HepG2 (cell line): ENCODE data around the gene CDT1. TPM values are rescaled to one million over a fixed set of nuclear protein-coding genes. Genes with fewer than 3 reads are reported as not detected.

ENCODE experiments used
- ADNP ChIP-seq: sonication (generic); formaldehyde crosslinking; IDR thresholded peaks from 2 replicates; pipeline ENCODE4 v1.4.0; 2020; ENCODE audit warnings: missing genetic modification reagents
- ATRX ChIP-seq: sonication (generic); formaldehyde crosslinking; IDR thresholded peaks from 2 replicates; pipeline ENCODE4 v1.4.0; 2020; ENCODE audit warnings: missing genetic modification reagents, borderline replicate concordance
- BHLHE40 ChIP-seq: IDR thresholded peaks from 2 replicates; pipeline ENCODE4 v1.6.1; 2011; ENCODE audit warnings: low read length, improper control_type of control experiment
- CBX5 ChIP-seq: sonication (generic); formaldehyde crosslinking; IDR thresholded peaks from 2 replicates; pipeline ENCODE4 v1.4.0; 2020; ENCODE audit warnings: missing genetic modification reagents, borderline replicate concordance
- EED ChIP-seq: sonication (generic); formaldehyde crosslinking; IDR thresholded peaks from 2 replicates; pipeline ENCODE4 v1.5.0; 2020; ENCODE audit warnings: mild to moderate bottlenecking, missing genetic modification reagents
- MZF1 ChIP-seq: sonication (generic); formaldehyde crosslinking; IDR thresholded peaks from 2 replicates; pipeline ENCODE4 v1.8.1; 2023; ENCODE audit warnings: mild to moderate bottlenecking, missing genetic modification reagents, borderline replicate concordance
- NCOA2 ChIP-seq: sonication (generic); formaldehyde crosslinking; IDR thresholded peaks from 2 replicates; pipeline ENCODE4 v1.8.0; 2022; ENCODE audit warnings: inconsistent platforms
- NFKBIZ ChIP-seq: IDR thresholded peaks from 2 replicates; pipeline ENCODE4 v1.6.1; 2018; ENCODE audit warnings: missing genetic modification reagents, missing compliant biosample characterization
- RBAK ChIP-seq: sonication (generic); formaldehyde crosslinking; IDR thresholded peaks from 2 replicates; pipeline ENCODE4 v1.5.1; 2020; ENCODE audit warnings: mild to moderate bottlenecking, missing genetic modification reagents
- SUZ12 ChIP-seq: fragments of 150-350 bp; IDR thresholded peaks from 2 replicates; pipeline ENCODE4 v1.6.1; 2014; ENCODE audit warnings: low read depth, low read length
- THAP11 ChIP-seq: IDR thresholded peaks from 2 replicates; pipeline ENCODE4 v1.6.1; 2016; ENCODE audit warnings: missing biosample characterization, missing genetic modification reagents
- ZMYM3 ChIP-seq: sonication (generic); formaldehyde crosslinking; IDR thresholded peaks from 2 replicates; pipeline ENCODE4 v1.5.1; 2020; ENCODE audit warnings: mild to moderate bottlenecking, missing genetic modification reagents
- ZNF264 ChIP-seq: sonication (generic); formaldehyde crosslinking; IDR thresholded peaks from 2 replicates; pipeline ENCODE4 v1.4.0; 2020; ENCODE audit warnings: missing genetic modification reagents
- ZSCAN12 ChIP-seq: sonication (generic); formaldehyde crosslinking; IDR thresholded peaks from 2 replicates; pipeline ENCODE4 v1.9.0; 2021; ENCODE audit warnings: mild to moderate bottlenecking, missing genetic modification reagents
- polyA plus RNA-seq, 8 experiments: library from polyadenylated mRNA; depleted of rRNA in 3 of 8; stranded (reverse) in 7 of 8; unstranded in 1 of 8; fragments of >200 nt; fragmentation: Illumina TruSeq in 4 of 8; extraction: Trizol in 4 of 8; gene quantifications; 2 replicates each; pipeline versions ENCODE4 v1.2.1 to v1.2.3, GENCODE V29; 2011 to 2016; ENCODE audit warnings: low read depth in 4 of 8, missing spikeins in 1 of 8, mixed read lengths in 1 of 8; ENCODE audit not compliant: insufficient read depth in 1 of 8
- total RNA-seq, 5 experiments: library from RNA; depleted of rRNA; stranded (reverse); fragments of >200 nt; fragmentation: Illumina TruSeq; extraction: Trizol; gene quantifications; 2 replicates each; pipeline ENCODE4 v1.2.3, GENCODE V29; 2016; ENCODE audit warnings: low read depth in 1 of 5
- TF ChIP-seq, protein P1 (sequence below): sonication (generic); formaldehyde crosslinking; IDR thresholded peaks from 2 replicates; pipeline ENCODE4 v1.8.0; 2022; ENCODE audit warnings: missing genetic modification reagents, mild to moderate bottlenecking, borderline replicate concordance
- TF ChIP-seq, protein P2 (sequence below): IDR thresholded peaks from 2 replicates; pipeline ENCODE4 v1.6.1; 2012; ENCODE audit warnings: inconsistent platforms
- TF ChIP-seq, protein P3 (sequence below): fragments of 450-650 bp; IDR thresholded peaks from 2 replicates; pipeline ENCODE4 v1.6.1; 2017; ENCODE audit warnings: mild to moderate bottlenecking
- TF ChIP-seq, protein P4 (sequence below): sonication (generic); formaldehyde crosslinking; IDR thresholded peaks from 2 replicates; pipeline ENCODE4 v1.5.0; 2020; ENCODE audit warnings: mild to moderate bottlenecking, low read depth, missing genetic modification reagents, borderline replicate concordance
- TF ChIP-seq, protein P5 (sequence below): sonication (generic); formaldehyde crosslinking; IDR thresholded peaks from 2 replicates; pipeline ENCODE4 v1.5.0; 2020; ENCODE audit warnings: mild to moderate bottlenecking, missing genetic modification reagents, moderate library complexity
- TF ChIP-seq, protein P6 (sequence below): sonication (generic); formaldehyde crosslinking; IDR thresholded peaks from 2 replicates; pipeline ENCODE4 v1.8.1; 2023; ENCODE audit warnings: missing genetic modification reagents, mild to moderate bottlenecking, borderline replicate concordance
- TF ChIP-seq, protein P7 (sequence below): sonication (generic); formaldehyde crosslinking; IDR thresholded peaks from 2 replicates; pipeline ENCODE4 v1.4.0; 2020; ENCODE audit warnings: mild to moderate bottlenecking, missing genetic modification reagents

CDT1 gene
- total and polyA plus RNA-seq, 2 of the 13 experiments (the other 11 are each of a cell fraction or from before 2014, with no cell fraction given) = 23.1 to 23.8 TPM

DNA sequence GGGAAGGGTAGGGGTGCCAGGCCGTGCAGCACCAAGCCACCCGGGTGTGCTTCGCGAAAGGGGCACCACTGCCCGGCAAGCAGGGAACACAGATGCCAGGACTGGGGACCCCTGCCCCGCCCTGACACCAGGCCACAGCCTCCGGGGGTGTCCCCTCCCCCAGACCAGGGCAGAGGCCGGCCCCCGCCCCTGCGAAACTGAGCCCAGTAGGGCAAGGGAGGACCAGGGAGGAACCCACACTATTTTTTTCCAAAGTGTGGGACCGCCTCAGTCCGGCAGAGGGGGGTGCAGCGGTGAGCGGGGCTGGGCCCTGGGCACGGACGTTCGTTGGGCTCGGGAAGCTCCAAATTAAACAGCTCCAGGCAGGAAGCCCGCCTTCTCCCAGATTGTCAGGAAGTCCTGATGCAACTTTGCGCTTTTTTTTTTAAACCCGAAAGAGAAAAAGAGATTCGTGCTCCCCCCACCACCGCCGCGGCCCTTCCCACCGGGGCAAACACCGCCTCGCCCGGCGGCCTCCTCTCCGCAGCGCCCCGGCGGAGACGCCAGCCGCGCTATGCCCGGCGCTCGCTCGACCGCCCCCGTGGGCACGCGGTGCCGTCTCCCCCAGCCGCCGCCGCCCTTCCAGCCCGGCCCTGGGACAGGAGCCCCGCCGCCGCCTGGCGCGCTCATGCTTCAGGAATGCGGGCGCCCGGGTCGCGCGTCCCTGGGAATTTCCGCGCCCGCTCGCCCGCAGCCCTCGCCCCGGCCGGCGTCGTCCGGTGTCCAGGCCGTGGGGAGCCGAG is 19.3 kb upstream of the CDT1 start (continued):
- TF ChIP-seq EED (CRISPR knock-in tag) (peak; percentile 53; the same call in 1 of the 2 replicates), CBX5 (no peak; the same call in 1 of the 2 replicates), ADNP (CRISPR knock-in tag) (no peak), ZMYM3 (no peak), NFKBIZ (no peak), MZF1 (CRISPR knock-in tag) (no peak), THAP11 (peak; percentile 19; the same call in 1 of the 2 replicates), SUZ12 (no peak), ZSCAN12 (CRISPR knock-in tag) (no peak), RBAK (no peak), BHLHE40 (no peak), ZNF264 (CRISPR knock-in tag) (peak; percentile 16; the same call in 1 of the 2 replicates), ATRX (CRISPR knock-in tag) (no peak), NCOA2 (CRISPR knock-in tag) (no peak)
- TF ChIP-seq, protein P1, sequence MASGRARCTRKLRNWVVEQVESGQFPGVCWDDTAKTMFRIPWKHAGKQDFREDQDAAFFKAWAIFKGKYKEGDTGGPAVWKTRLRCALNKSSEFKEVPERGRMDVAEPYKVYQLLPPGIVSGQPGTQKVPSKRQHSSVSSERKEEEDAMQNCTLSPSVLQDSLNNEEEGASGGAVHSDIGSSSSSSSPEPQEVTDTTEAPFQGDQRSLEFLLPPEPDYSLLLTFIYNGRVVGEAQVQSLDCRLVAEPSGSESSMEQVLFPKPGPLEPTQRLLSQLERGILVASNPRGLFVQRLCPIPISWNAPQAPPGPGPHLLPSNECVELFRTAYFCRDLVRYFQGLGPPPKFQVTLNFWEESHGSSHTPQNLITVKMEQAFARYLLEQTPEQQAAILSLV = no peak; the same call in 1 of the 2 replicates
- TF ChIP-seq, protein P2, sequence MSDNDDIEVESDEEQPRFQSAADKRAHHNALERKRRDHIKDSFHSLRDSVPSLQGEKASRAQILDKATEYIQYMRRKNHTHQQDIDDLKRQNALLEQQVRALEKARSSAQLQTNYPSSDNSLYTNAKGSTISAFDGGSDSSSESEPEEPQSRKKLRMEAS = peak; percentile 71; the same call in 1 of the 2 replicates
- TF ChIP-seq, protein P3, sequence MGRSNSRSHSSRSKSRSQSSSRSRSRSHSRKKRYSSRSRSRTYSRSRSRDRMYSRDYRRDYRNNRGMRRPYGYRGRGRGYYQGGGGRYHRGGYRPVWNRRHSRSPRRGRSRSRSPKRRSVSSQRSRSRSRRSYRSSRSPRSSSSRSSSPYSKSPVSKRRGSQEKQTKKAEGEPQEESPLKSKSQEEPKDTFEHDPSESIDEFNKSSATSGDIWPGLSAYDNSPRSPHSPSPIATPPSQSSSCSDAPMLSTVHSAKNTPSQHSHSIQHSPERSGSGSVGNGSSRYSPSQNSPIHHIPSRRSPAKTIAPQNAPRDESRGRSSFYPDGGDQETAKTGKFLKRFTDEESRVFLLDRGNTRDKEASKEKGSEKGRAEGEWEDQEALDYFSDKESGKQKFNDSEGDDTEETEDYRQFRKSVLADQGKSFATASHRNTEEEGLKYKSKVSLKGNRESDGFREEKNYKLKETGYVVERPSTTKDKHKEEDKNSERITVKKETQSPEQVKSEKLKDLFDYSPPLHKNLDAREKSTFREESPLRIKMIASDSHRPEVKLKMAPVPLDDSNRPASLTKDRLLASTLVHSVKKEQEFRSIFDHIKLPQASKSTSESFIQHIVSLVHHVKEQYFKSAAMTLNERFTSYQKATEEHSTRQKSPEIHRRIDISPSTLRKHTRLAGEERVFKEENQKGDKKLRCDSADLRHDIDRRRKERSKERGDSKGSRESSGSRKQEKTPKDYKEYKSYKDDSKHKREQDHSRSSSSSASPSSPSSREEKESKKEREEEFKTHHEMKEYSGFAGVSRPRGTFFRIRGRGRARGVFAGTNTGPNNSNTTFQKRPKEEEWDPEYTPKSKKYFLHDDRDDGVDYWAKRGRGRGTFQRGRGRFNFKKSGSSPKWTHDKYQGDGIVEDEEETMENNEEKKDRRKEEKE = no peak
- TF ChIP-seq, protein P4, sequence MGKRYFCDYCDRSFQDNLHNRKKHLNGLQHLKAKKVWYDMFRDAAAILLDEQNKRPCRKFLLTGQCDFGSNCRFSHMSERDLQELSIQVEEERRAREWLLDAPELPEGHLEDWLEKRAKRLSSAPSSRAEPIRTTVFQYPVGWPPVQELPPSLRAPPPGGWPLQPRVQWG = no peak
- TF ChIP-seq, protein P5, sequence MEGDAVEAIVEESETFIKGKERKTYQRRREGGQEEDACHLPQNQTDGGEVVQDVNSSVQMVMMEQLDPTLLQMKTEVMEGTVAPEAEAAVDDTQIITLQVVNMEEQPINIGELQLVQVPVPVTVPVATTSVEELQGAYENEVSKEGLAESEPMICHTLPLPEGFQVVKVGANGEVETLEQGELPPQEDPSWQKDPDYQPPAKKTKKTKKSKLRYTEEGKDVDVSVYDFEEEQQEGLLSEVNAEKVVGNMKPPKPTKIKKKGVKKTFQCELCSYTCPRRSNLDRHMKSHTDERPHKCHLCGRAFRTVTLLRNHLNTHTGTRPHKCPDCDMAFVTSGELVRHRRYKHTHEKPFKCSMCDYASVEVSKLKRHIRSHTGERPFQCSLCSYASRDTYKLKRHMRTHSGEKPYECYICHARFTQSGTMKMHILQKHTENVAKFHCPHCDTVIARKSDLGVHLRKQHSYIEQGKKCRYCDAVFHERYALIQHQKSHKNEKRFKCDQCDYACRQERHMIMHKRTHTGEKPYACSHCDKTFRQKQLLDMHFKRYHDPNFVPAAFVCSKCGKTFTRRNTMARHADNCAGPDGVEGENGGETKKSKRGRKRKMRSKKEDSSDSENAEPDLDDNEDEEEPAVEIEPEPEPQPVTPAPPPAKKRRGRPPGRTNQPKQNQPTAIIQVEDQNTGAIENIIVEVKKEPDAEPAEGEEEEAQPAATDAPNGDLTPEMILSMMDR (CRISPR knock-in tag) = peak; percentile 52
- TF ChIP-seq, protein P6, sequence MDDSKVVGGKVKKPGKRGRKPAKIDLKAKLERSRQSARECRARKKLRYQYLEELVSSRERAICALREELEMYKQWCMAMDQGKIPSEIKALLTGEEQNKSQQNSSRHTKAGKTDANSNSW (CRISPR knock-in tag) = 0 out of 2 replicates have a peak, but pooled peaks have one; percentile 53
- TF ChIP-seq, protein P7, sequence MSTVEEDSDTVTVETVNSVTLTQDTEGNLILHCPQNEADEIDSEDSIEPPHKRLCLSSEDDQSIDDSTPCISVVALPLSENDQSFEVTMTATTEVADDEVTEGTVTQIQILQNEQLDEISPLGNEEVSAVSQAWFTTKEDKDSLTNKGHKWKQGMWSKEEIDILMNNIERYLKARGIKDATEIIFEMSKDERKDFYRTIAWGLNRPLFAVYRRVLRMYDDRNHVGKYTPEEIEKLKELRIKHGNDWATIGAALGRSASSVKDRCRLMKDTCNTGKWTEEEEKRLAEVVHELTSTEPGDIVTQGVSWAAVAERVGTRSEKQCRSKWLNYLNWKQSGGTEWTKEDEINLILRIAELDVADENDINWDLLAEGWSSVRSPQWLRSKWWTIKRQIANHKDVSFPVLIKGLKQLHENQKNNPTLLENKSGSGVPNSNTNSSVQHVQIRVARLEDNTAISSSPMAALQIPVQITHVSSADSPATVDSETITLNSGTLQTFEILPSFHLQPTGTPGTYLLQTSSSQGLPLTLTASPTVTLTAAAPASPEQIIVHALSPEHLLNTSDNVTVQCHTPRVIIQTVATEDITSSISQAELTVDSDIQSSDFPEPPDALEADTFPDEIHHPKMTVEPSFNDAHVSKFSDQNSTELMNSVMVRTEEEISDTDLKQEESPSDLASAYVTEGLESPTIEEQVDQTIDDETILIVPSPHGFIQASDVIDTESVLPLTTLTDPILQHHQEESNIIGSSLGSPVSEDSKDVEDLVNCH (CRISPR knock-in tag) = no peak
